Osteocyte (in vitro differentiated cells): ENCODE results near the gene PGGT1B. TPM values are rescaled to one million over a fixed set of nuclear protein-coding genes. Genes with fewer than 3 reads are reported as not detected.

Experiments used
- DNase-seq: peaks from one replicate; pipeline ENCODE4 v3.0.0; 2021; ENCODE audit warnings: mixed read lengths; ENCODE audit not compliant: unreplicated experiment; ENCODE audit errors: extremely low spot score
- H3K27ac Mint-ChIP-seq: one replicate; pipeline ENCODE4 v1.8.0; 2021; ENCODE audit warnings: mild to moderate bottlenecking, mixed read lengths; ENCODE audit not compliant: unreplicated experiment
- H3K27me3 Mint-ChIP-seq: one replicate; pipeline ENCODE4 v1.8.0; 2021; ENCODE audit warnings: mixed read lengths; ENCODE audit not compliant: unreplicated experiment
- H3K36me3 Mint-ChIP-seq: one replicate; pipeline ENCODE4 v1.8.0; 2021; ENCODE audit warnings: mixed read lengths; ENCODE audit not compliant: unreplicated experiment
- H3K4me1 Mint-ChIP-seq: one replicate; pipeline ENCODE4 v1.8.0; 2021; ENCODE audit warnings: mixed read lengths; ENCODE audit not compliant: unreplicated experiment
- H3K4me3 Mint-ChIP-seq: one replicate; pipeline ENCODE4 v1.8.0; 2021; ENCODE audit warnings: mild to moderate bottlenecking, moderate library complexity, mixed read lengths; ENCODE audit not compliant: unreplicated experiment
- H3K9me3 Mint-ChIP-seq: one replicate; pipeline ENCODE4 v1.8.0; 2021; ENCODE audit warnings: mixed read lengths; ENCODE audit not compliant: unreplicated experiment
- total RNA-seq: library from RNA; stranded (reverse); gene quantifications from 2 replicates; pipeline ENCODE4 v1.2.1, GENCODE V29; 2021
- TF ChIP-seq, protein P1 (sequence below): fragments of 200-600 bp; sonication (generic); IDR thresholded peaks from 2 replicates; pipeline ENCODE4 v1.5.0; 2021; ENCODE audit warnings: antibody characterized with exemption, mild to moderate bottlenecking, moderate library complexity

PGGT1B gene
- total RNA-seq, 1 donor from 2014 or later, result 42.6 TPM

DNA sequence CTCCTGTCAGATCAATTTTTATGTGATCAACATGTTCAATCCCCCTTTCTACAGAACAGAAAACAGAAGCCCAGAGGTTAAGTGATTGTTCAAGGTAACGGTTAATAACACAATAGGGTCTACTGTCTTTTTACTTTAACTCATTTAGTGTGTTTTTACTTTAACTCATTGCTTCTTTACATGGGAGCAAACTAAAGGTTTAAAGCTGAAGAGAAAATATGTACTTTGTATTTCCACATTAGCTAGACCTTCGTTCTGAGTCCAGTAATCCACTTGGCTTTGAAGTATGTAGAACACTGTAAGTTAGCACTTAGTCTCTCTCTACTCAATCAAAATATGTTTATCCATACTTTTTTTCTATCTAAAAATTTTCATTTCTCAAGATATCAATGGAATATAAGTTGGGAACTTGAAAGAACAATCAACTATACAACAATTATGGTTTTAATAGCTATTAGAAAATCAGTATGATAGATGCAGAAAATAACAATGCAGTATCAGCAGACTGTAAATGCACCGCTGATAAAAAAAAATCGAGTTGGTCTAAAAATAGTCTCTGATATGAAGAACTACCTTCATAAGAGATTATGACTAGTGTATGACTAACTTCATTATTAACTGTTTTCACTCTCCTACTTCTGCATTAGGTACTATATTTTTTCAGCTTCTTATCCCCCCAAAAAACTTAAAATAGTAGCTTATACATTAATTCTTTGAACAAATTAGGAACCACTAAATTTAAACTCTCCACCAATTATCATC, 20.6 kb downstream of the PGGT1B start:
- TF ChIP-seq, protein P1, sequence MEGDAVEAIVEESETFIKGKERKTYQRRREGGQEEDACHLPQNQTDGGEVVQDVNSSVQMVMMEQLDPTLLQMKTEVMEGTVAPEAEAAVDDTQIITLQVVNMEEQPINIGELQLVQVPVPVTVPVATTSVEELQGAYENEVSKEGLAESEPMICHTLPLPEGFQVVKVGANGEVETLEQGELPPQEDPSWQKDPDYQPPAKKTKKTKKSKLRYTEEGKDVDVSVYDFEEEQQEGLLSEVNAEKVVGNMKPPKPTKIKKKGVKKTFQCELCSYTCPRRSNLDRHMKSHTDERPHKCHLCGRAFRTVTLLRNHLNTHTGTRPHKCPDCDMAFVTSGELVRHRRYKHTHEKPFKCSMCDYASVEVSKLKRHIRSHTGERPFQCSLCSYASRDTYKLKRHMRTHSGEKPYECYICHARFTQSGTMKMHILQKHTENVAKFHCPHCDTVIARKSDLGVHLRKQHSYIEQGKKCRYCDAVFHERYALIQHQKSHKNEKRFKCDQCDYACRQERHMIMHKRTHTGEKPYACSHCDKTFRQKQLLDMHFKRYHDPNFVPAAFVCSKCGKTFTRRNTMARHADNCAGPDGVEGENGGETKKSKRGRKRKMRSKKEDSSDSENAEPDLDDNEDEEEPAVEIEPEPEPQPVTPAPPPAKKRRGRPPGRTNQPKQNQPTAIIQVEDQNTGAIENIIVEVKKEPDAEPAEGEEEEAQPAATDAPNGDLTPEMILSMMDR, result no peak
- no peak for DNase-seq

DNA sequence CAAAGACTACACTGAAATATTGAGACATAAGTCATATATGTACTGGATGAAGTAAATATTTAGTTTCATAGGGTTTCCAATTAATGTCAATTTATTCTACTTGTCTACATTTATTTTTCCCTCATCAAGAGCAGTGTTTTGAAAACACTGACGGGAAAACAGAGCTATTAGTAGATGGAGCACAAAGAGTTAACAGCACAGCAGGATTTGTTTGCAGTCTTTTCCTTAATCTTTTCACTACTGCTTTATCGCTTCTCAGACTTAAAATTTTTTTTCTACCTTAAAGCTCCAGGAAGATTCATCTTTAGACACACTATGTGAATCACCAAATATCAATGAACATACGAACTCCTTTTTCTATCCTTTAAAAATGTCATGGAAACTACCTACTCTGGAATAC, 25.6 kb downstream of the PGGT1B start:
- no peak overlapping the region for H3K4me3 Mint-ChIP-seq
- H3K27ac Mint-ChIP-seq, result no peak overlapping the region
- TF ChIP-seq, protein P1, result no peak
- DNase-seq, result no peak
- peaks cover 18% of the 10 kb centered on the region for H3K36me3 Mint-ChIP-seq
- no peaks in the 10 kb centered on the region for H3K4me1 Mint-ChIP-seq
- no peaks in the 10 kb centered on the region for H3K9me3 Mint-ChIP-seq
- H3K27me3 Mint-ChIP-seq, result no peaks in the 10 kb centered on the region

More for the DNA sequence above, 20.6 kb downstream of the PGGT1B start:
- peaks cover 11% of the 10 kb centered on the region for H3K36me3 Mint-ChIP-seq
- H3K4me1 Mint-ChIP-seq, result no peaks in the 10 kb centered on the region
- H3K27me3 Mint-ChIP-seq, result no peaks in the 10 kb centered on the region
- no peak overlapping the region for H3K4me3 Mint-ChIP-seq
- no peaks in the 10 kb centered on the region for H3K9me3 Mint-ChIP-seq
- H3K27ac Mint-ChIP-seq, result no peak overlapping the region

- Mint-ChIP-seq H3K4me3 (no peak overlapping the region), H3K36me3 (peaks cover 18% of the 10 kb centered on the region), H3K4me1 (no peaks in the 10 kb centered on the region), H3K27me3 (no peaks in the 10 kb centered on the region), H3K9me3 (no peaks in the 10 kb centered on the region), H3K27ac (no peak overlapping the region)
- no peak for DNase-seq
- TF ChIP-seq, protein P1, result no peak
Measured at GRCh38 chr5:115236599-115236998, 26.1 kb downstream of the PGGT1B start.

GRCh38 chr5:115231598-115231997, 31.1 kb downstream of the PGGT1B start:
- Mint-ChIP-seq H3K4me1 (no peaks in the 10 kb centered on the region), H3K36me3 (peaks cover 34% of the 10 kb centered on the region), H3K27ac (no peak overlapping the region), H3K4me3 (no peak overlapping the region), H3K9me3 (no peaks in the 10 kb centered on the region), H3K27me3 (no peaks in the 10 kb centered on the region)
- no peak for DNase-seq
- TF ChIP-seq, protein P1, result no peak

DNA sequence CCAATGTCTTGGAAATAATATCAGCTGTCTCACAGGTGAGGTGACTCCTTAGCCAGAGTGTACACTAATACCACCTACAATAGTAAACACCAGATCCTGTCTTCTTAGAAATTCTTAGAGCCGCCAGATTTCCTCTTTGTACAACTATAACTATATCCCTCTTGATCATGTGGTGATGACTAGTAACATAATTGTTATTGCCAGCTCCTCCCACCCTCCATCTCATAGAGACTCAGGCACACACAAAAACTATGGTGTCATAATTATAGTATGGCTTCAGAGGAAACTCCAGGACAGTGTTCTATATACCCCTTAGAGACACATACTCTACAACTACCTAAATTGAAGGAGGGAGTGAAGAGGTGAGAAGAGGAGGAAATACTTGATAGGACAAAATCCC, 33.1 kb downstream of the PGGT1B start:
- Mint-ChIP-seq H3K4me3 (no peak overlapping the region), H3K9me3 (no peaks in the 10 kb centered on the region), H3K27ac (no peak overlapping the region), H3K4me1 (no peaks in the 10 kb centered on the region), H3K36me3 (peaks cover 32% of the 10 kb centered on the region), H3K27me3 (no peaks in the 10 kb centered on the region)
- DNase-seq, result no peak
- TF ChIP-seq, protein P1, result no peak
